ENCODE measurements around the gene CMTM7. TPM values are rescaled to one million over a fixed set of nuclear protein-coding genes. Genes with fewer than 3 reads are reported as not detected.

The CMTM7 gene
- total RNA-seq, 1 experiment from 2014 or later: 62.6 TPM

GRCh38 chr3:32447865-32448400, 56.3 kb downstream of the CMTM7 start:
- TF ChIP-seq EGR1 (IDR thresholded peaks at IDR 0.05; ENCODE audit: low read depth) (no peak), POLR2AphosphoS5 (IDR thresholded peaks at IDR 0.05; ENCODE audit: low read depth, low read length) (no peak), EZH2phosphoT487 (IDR thresholded peaks at IDR 0.05; ENCODE audit: borderline replicate concordance) (no peak), ZBTB33 (IDR thresholded peaks at IDR 0.05; ENCODE audit: extremely low read depth, insufficient replicate concordance, low read length) (no peak), ZFX (IDR thresholded peaks at IDR 0.05) (no peak), MAX (IDR thresholded peaks at IDR 0.05) (no peak), SP1 (IDR thresholded peaks at IDR 0.05; ENCODE audit: low read depth) (no peak), EZH2 (IDR thresholded peaks at IDR 0.05) (no peak), SRF (IDR thresholded peaks at IDR 0.05; ENCODE audit: low read depth) (no peak), REST (IDR thresholded peaks at IDR 0.05; ENCODE audit: low read depth) (no peak), YY1 (IDR thresholded peaks at IDR 0.05; ENCODE audit: extremely low read depth, insufficient replicate concordance, low read depth, low read length) (no peak), POLR2A (IDR thresholded peaks at IDR 0.05; ENCODE audit: borderline replicate concordance, extremely low read depth, insufficient read depth, insufficient read length) (no peak), ELF1 (IDR thresholded peaks at IDR 0.05; ENCODE audit: borderline replicate concordance, low read depth) (no peak), TCF7L2 (IDR thresholded peaks at IDR 0.05; ENCODE audit: borderline replicate concordance, extremely low read depth, insufficient read depth, insufficient read length) (no peak)
- H3K4me2 ChIP-seq (ENCODE audit: low read length): no peak overlapping the region
- no peak overlapping the region for H3K9ac ChIP-seq (ENCODE audit: low read length)
- H3K4me3 ChIP-seq (replicated peaks in 1 of 2; ENCODE audit: low read depth in 1 of 2, low read length in 2 of 2): no peak overlapping the region
- no peaks in the 10 kb centered on the region for H3K9me2 ChIP-seq (ENCODE audit: insufficient read depth)
- ChIA-PET POLR2A (no interaction called here), CTCF (no interaction called here), RAD21 (ENCODE audit: low non-redundant PET in 1 of 2, low total read pairs in 2 of 2, uncharacterized antibody in 2 of 2, unreplicated experiment in 2 of 2) (no interaction called here)
- intact Hi-C loops (cut with micrococcal nuclease): no loop called here
- no peaks in the 10 kb centered on the region for H3K9me3 ChIP-seq (ENCODE audit: control insufficient read depth in 1 of 2, insufficient read depth in 1 of 2, low read depth in 1 of 2, low read length in 2 of 2)
- peaks cover 81% of the 10 kb centered on the region for H3K79me2 ChIP-seq (ENCODE audit: insufficient read depth, low read length)
- ATAC-seq (no peak), DNase-seq (ENCODE audit: low read depth, low spot score) (no peak)
- peaks cover 0 to 27% of the 10 kb centered on the region in 2 experiments; a peak in 2 of 4 replicates for H3K36me3 ChIP-seq (ENCODE audit: control insufficient read depth in 1 of 2, insufficient read depth in 2 of 2, low read length in 2 of 2)
- H4K20me1 ChIP-seq (ENCODE audit: insufficient read depth): peaks cover 9% of the 10 kb centered on the region; the same call in 1 of the 2 replicates
- H3K27ac ChIP-seq (ENCODE audit: low read depth, low read length): no peak overlapping the region
- H3K4me1 ChIP-seq (ENCODE audit: control insufficient read depth in 1 of 2, insufficient read depth in 2 of 2, low read length in 2 of 2): peaks cover 2 to 14% of the 10 kb centered on the region in 2 experiments; a peak in 2 of 4 replicates
- no peak overlapping the region for H2AFZ ChIP-seq (ENCODE audit: low read depth, low read length, poor library complexity, severe bottlenecking)
- no TSS peak for BruUV-seq (replicated peaks)
- no peaks in the 10 kb centered on the region for H3K27me3 ChIP-seq (ENCODE audit: insufficient read depth, low read length)

Data from HCT116 (cell line).